ENCODE data around the gene UBAP2.

UBAP2 gene

GRCh38 chr9:34086864-34087263, 38.2 kb upstream of the UBAP2 start:
- H3K4me1 ChIP-seq (ENCODE audit: control insufficient read depth in 2 of 2, insufficient read depth in 1 of 2, low read depth in 1 of 2, low read length in 2 of 2) = no peaks in the 10 kb centered on the region
- H3K9me3 ChIP-seq (replicated peaks in 1 of 2; ENCODE audit: control insufficient read depth in 2 of 2, insufficient read depth in 1 of 2, low read depth in 1 of 2, low read length in 2 of 2) = no peaks in the 10 kb centered on the region
- H3K4me3 ChIP-seq (ENCODE audit: low read length in 2 of 2) = no peak overlapping the region
- H2AK5ac ChIP-seq (ENCODE audit: low read depth, low read length) = no peak overlapping the region
- H3K27me3 ChIP-seq (ENCODE audit: control insufficient read depth in 3 of 3, insufficient read depth in 3 of 3, low read depth in 1 of 3, low read length in 3 of 3) = no peaks in the 10 kb centered on the region
- H2AFZ ChIP-seq (ENCODE audit: low read length) = no peak overlapping the region
- DNase-seq (ENCODE audit: low spot score) = no peak
- no peak overlapping the region for H4K91ac ChIP-seq (ENCODE audit: low read depth, low read length, poor library complexity)
- no peak overlapping the region for H3K23ac ChIP-seq (ENCODE audit: low read depth, low read length, poor library complexity)
- H3K14ac ChIP-seq (ENCODE audit: low read length) = no peak overlapping the region
- H2BK12ac ChIP-seq (ENCODE audit: low read length) = no peak overlapping the region
- H3K4me2 ChIP-seq (ENCODE audit: insufficient read depth, low read length, poor library complexity, severe bottlenecking) = no peak overlapping the region
- H3K79me1 ChIP-seq (ENCODE audit: low read depth, low read length) = peaks cover 1% of the 10 kb centered on the region
- no peak overlapping the region for H3K4ac ChIP-seq (ENCODE audit: low read length)
- no peak overlapping the region for H3K27ac ChIP-seq (replicated peaks; ENCODE audit: low read length)
- H3K18ac ChIP-seq (ENCODE audit: low read length) = no peak overlapping the region
- H3K9ac ChIP-seq (ENCODE audit: low read depth, low read length, poor library complexity) = no peak overlapping the region
- H2BK5ac ChIP-seq (ENCODE audit: low read length) = no peak overlapping the region
- no peak overlapping the region for H4K8ac ChIP-seq (ENCODE audit: low read depth, low read length)
- no peak overlapping the region for H2BK15ac ChIP-seq (ENCODE audit: low read length)
- H2BK120ac ChIP-seq (ENCODE audit: low read depth, low read length) = no peak overlapping the region
- H3K36me3 ChIP-seq (replicated peaks in 1 of 2; ENCODE audit: control insufficient read depth in 2 of 2, insufficient read depth in 2 of 2, low read length in 2 of 2) = peaks cover 28 to 68% of the 10 kb centered on the region in 2 donors

DNA sequence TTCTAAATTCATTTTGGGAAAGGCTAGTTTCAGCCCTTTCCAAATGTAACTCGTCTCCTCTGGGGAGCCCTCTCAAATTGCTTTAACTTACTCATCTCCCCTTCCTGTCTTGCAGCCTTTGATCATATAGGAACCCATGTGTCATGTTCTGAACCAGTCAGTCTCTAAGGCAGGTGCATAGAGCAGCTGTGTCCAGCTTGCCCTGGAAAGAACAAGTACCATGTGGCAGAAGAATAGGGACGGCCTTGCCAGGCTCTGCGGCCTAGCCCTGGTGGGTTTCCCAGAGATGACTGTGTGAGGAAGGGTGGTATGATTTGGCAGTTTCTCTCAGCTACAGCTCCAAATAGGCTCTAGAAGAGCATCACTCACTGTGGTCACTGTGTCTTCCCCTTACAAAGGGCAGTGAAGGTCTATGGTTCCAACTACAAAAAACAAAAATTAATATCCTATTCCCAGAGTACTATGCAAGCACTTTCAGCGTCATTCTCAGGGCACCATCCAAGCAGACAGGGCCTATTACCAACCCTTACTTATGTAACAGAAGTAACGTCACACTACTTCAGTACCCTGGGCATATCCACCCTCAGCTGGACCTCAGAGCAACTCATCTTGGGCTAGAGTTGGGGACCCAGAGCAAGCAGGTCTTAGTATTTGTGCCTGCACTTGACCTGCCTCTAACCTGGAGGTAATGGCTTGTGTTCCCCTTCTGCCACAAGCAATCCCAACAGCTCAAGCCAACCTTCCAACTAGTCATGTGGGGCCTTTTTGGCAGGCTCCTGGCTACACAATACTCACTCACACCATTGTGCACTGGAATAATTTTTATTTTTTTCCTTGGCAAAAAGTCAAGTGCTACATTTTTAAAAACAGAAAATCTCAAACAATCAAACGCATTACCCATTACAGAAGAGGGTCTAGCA, 37.2 kb upstream of the UBAP2 start:
- Histone ChIP-seq H2BK120ac (ENCODE audit: low read depth, low read length) (no peak overlapping the region), H4K91ac (ENCODE audit: low read depth, low read length, poor library complexity) (no peak overlapping the region), H3K4me3 (ENCODE audit: low read length in 2 of 2) (no peak overlapping the region), H3K14ac (ENCODE audit: low read length) (no peak overlapping the region), H4K8ac (ENCODE audit: low read depth, low read length) (no peak overlapping the region), H3K27me3 (ENCODE audit: control insufficient read depth in 3 of 3, insufficient read depth in 3 of 3, low read depth in 1 of 3, low read length in 3 of 3) (no peaks in the 10 kb centered on the region), H2AK5ac (ENCODE audit: low read depth, low read length) (no peak overlapping the region), H3K36me3 (replicated peaks in 1 of 2; ENCODE audit: control insufficient read depth in 2 of 2, insufficient read depth in 2 of 2, low read length in 2 of 2) (peaks cover 25 to 57% of the 10 kb centered on the region in 2 donors), H3K4ac (ENCODE audit: low read length) (no peak overlapping the region), H3K23ac (ENCODE audit: low read depth, low read length, poor library complexity) (peak overlapping the region; percentile 43), H3K4me2 (ENCODE audit: insufficient read depth, low read length, poor library complexity, severe bottlenecking) (no peak overlapping the region), H3K27ac (replicated peaks; ENCODE audit: low read length) (no peak overlapping the region), H2BK12ac (ENCODE audit: low read length) (peak overlapping the region; percentile 41), H3K79me1 (ENCODE audit: low read depth, low read length) (peaks cover 1% of the 10 kb centered on the region), H2BK15ac (ENCODE audit: low read length) (no peak overlapping the region), H3K9ac (ENCODE audit: low read depth, low read length, poor library complexity) (no peak overlapping the region), H3K9me3 (replicated peaks in 1 of 2; ENCODE audit: control insufficient read depth in 2 of 2, insufficient read depth in 1 of 2, low read depth in 1 of 2, low read length in 2 of 2) (no peaks in the 10 kb centered on the region), H3K18ac (ENCODE audit: low read length) (no peak overlapping the region), H3K4me1 (ENCODE audit: control insufficient read depth in 2 of 2, insufficient read depth in 1 of 2, low read depth in 1 of 2, low read length in 2 of 2) (no peaks in the 10 kb centered on the region), H2AFZ (ENCODE audit: low read length) (no peak overlapping the region), H2BK5ac (ENCODE audit: low read length) (no peak overlapping the region)
- no CpG with 5 or more reads among the region's 6 CpGs for WGBS, 2 donors (ENCODE audit: extremely low coverage in 2 of 2, insufficient read length in 2 of 2, insufficient replicate concordance in 1 of 2)
- no peak for DNase-seq (ENCODE audit: low spot score)

- Histone ChIP-seq H3K27ac (replicated peaks; ENCODE audit: low read length) (no peak overlapping the region), H3K36me3 (replicated peaks in 1 of 2; ENCODE audit: control insufficient read depth in 2 of 2, insufficient read depth in 2 of 2, low read length in 2 of 2) (peaks cover 25 to 46% of the 10 kb centered on the region in 2 donors), H3K14ac (ENCODE audit: low read length) (no peak overlapping the region), H3K23ac (ENCODE audit: low read depth, low read length, poor library complexity) (no peak overlapping the region), H2BK15ac (ENCODE audit: low read length) (no peak overlapping the region), H3K9ac (ENCODE audit: low read depth, low read length, poor library complexity) (no peak overlapping the region), H4K8ac (ENCODE audit: low read depth, low read length) (no peak overlapping the region), H2BK12ac (ENCODE audit: low read length) (no peak overlapping the region), H3K4me1 (ENCODE audit: control insufficient read depth in 2 of 2, insufficient read depth in 1 of 2, low read depth in 1 of 2, low read length in 2 of 2) (no peaks in the 10 kb centered on the region), H3K79me1 (ENCODE audit: low read depth, low read length) (peaks cover 1% of the 10 kb centered on the region), H2AK5ac (ENCODE audit: low read depth, low read length) (no peak overlapping the region), H3K4ac (ENCODE audit: low read length) (no peak overlapping the region), H3K9me3 (replicated peaks in 1 of 2; ENCODE audit: control insufficient read depth in 2 of 2, insufficient read depth in 1 of 2, low read depth in 1 of 2, low read length in 2 of 2) (no peaks in the 10 kb centered on the region), H2AFZ (ENCODE audit: low read length) (no peak overlapping the region), H3K27me3 (ENCODE audit: control insufficient read depth in 3 of 3, insufficient read depth in 3 of 3, low read depth in 1 of 3, low read length in 3 of 3) (no peaks in the 10 kb centered on the region), H3K4me3 (ENCODE audit: low read length in 2 of 2) (no peak overlapping the region), H3K18ac (ENCODE audit: low read length) (no peak overlapping the region), H3K4me2 (ENCODE audit: insufficient read depth, low read length, poor library complexity, severe bottlenecking) (no peak overlapping the region), H2BK120ac (ENCODE audit: low read depth, low read length) (no peak overlapping the region), H2BK5ac (ENCODE audit: low read length) (no peak overlapping the region), H4K91ac (ENCODE audit: low read depth, low read length, poor library complexity) (no peak overlapping the region)
- no peak for DNase-seq (ENCODE audit: low spot score)
- no CpG with 5 or more reads among the region's 1 CpG for WGBS, 2 donors (ENCODE audit: extremely low coverage in 2 of 2, insufficient read length in 2 of 2, insufficient replicate concordance in 1 of 2)
Observed at GRCh38 chr9:34084562-34084961, 35.9 kb upstream of the UBAP2 start.

- Histone ChIP-seq H3K18ac (ENCODE audit: low read length) (no peak overlapping the region), H4K8ac (ENCODE audit: low read depth, low read length) (no peak overlapping the region), H3K14ac (ENCODE audit: low read length) (no peak overlapping the region), H4K91ac (ENCODE audit: low read depth, low read length, poor library complexity) (no peak overlapping the region), H2BK15ac (ENCODE audit: low read length) (no peak overlapping the region), H3K27me3 (ENCODE audit: control insufficient read depth in 3 of 3, insufficient read depth in 3 of 3, low read depth in 1 of 3, low read length in 3 of 3) (no peaks in the 10 kb centered on the region), H3K4me2 (ENCODE audit: insufficient read depth, low read length, poor library complexity, severe bottlenecking) (no peak overlapping the region), H3K36me3 (replicated peaks in 1 of 2; ENCODE audit: control insufficient read depth in 2 of 2, insufficient read depth in 2 of 2, low read length in 2 of 2) (no peaks in the 10 kb centered on the region), H3K4me3 (ENCODE audit: low read length in 2 of 2) (no peak overlapping the region), H3K4ac (ENCODE audit: low read length) (no peak overlapping the region), H3K23ac (ENCODE audit: low read depth, low read length, poor library complexity) (no peak overlapping the region), H3K4me1 (ENCODE audit: control insufficient read depth in 2 of 2, insufficient read depth in 1 of 2, low read depth in 1 of 2, low read length in 2 of 2) (no peaks in the 10 kb centered on the region), H3K27ac (replicated peaks; ENCODE audit: low read length) (no peak overlapping the region), H2BK12ac (ENCODE audit: low read length) (no peak overlapping the region), H3K9ac (ENCODE audit: low read depth, low read length, poor library complexity) (no peak overlapping the region), H2AK5ac (ENCODE audit: low read depth, low read length) (no peak overlapping the region), H3K79me1 (ENCODE audit: low read depth, low read length) (no peaks in the 10 kb centered on the region), H2BK5ac (ENCODE audit: low read length) (no peak overlapping the region), H3K9me3 (replicated peaks in 1 of 2; ENCODE audit: control insufficient read depth in 2 of 2, insufficient read depth in 1 of 2, low read depth in 1 of 2, low read length in 2 of 2) (no peaks in the 10 kb centered on the region), H2AFZ (ENCODE audit: low read length) (no peak overlapping the region), H2BK120ac (ENCODE audit: low read depth, low read length) (no peak overlapping the region)
- WGBS, 2 donors (ENCODE audit: extremely low coverage in 2 of 2, insufficient read length in 2 of 2, insufficient replicate concordance in 1 of 2) = no CpG with 5 or more reads among the region's 2 CpGs
- DNase-seq (ENCODE audit: low spot score) = no peak
Observed at GRCh38 chr9:34079181-34079580, 30.5 kb upstream of the UBAP2 start.

All from neuronal stem cell (in vitro differentiated cells).